Bone marrow (tissue), 2 donors: ENCODE data around the gene URAD.

Experiments
- DNase-seq, 2 donors: peaks; one replicate each; lab custom pipeline; 2025; lab: John Stamatoyannopoulos, UW

URAD gene

GRCh38 chr13:28000567-28000966 lies 12.1 kb upstream of the URAD start:
- no peak for DNase-seq

- peak in 1 of 2 donors; percentile 3 for DNase-seq
These were observed 9.5 kb upstream of the URAD start for GRCh38 chr13:27997904-27998522.

GRCh38 chr13:27991881-27992280 lies 3.4 kb upstream of the URAD start:
- DNase-seq = no peak

GRCh38 chr13:27985600-27985999 lies 2.9 kb downstream of the URAD start:
- DNase-seq = no peak

- no peak for DNase-seq
These were observed 6.1 kb downstream of the URAD start for GRCh38 chr13:27982361-27982760.

GRCh38 chr13:27981006-27981708 lies 7.3 kb downstream of the URAD start:
- no peak for DNase-seq

GRCh38 chr13:27980280-27980998 lies 8.1 kb downstream of the URAD start:
- DNase-seq = no peak

GRCh38 chr13:27979765-27980279 lies 8.7 kb downstream of the URAD start:
- no peak for DNase-seq

- DNase-seq = no peak
These were observed 9.4 kb downstream of the URAD start for GRCh38 chr13:27979001-27979643.

- no peak for DNase-seq
These were observed 10.1 kb downstream of the URAD start for GRCh38 chr13:27978301-27978968.

- no peak for DNase-seq
These were observed 10.8 kb downstream of the URAD start for GRCh38 chr13:27977476-27978300.

- no peak for DNase-seq
These were observed 12.0 kb downstream of the URAD start for GRCh38 chr13:27976362-27977091.

GRCh38 chr13:27975564-27976361 lies 12.7 kb downstream of the URAD start:
- DNase-seq = no peak

- DNase-seq = no peak
These were observed 14.4 kb downstream of the URAD start for GRCh38 chr13:27973961-27974662.

GRCh38 chr13:27973291-27973690 lies 15.2 kb downstream of the URAD start:
- DNase-seq = no peak

- DNase-seq = no peak
These were observed 16.0 kb downstream of the URAD start for GRCh38 chr13:27972478-27972820.

- no peak for DNase-seq
These were observed 16.6 kb downstream of the URAD start for GRCh38 chr13:27971776-27972477.

GRCh38 chr13:27971236-27971645 lies 17.3 kb downstream of the URAD start:
- DNase-seq = no peak
